HL-60 (cell line): ENCODE results near the gene ZFP69B.

Source experiments
- DNase-seq, 2 experiments: peaks; one replicate each; pipeline ENCODE4 v3.0.0-alpha.2; 2010 to 2020; ENCODE audit warnings: low read depth in 1 of 2, low spot score in 1 of 2
- H3K27ac ChIP-seq: fragments of 250-450 bp; sonication (Bioruptor Pico); replicated peaks from 2 replicates; pipeline ENCODE4 v1.5.1; 2020; ENCODE audit warnings: mild to moderate bottlenecking, moderate library complexity
- H3K27me3 ChIP-seq: fragments of 250-450 bp; sonication (Bioruptor Pico); 2 replicates; pipeline ENCODE4 v1.5.1; 2021; ENCODE audit warnings: mild to moderate bottlenecking, moderate library complexity; ENCODE audit not compliant: insufficient read depth, poor library complexity, severe bottlenecking
- H3K4me3 ChIP-seq: replicated peaks from 2 replicates; pipeline ENCODE4 v1.5.1; 2011; ENCODE audit warnings: mild to moderate bottlenecking, control low read depth, low read length; ENCODE audit not compliant: insufficient read depth
- CTCF ChIP-seq: IDR thresholded peaks from one replicate; pipeline ENCODE4 v1.5.1; 2011; ENCODE audit warnings: low read length, control low read depth, inconsistent platforms; ENCODE audit not compliant: insufficient read depth
- GABPA ChIP-seq: IDR thresholded peaks from 2 replicates; pipeline ENCODE4 v1.6.1; 2012; ENCODE audit warnings: low read depth
- POLR2AphosphoS5 ChIP-seq: IDR thresholded peaks from 2 replicates; pipeline ENCODE4 v1.6.1; 2012; ENCODE audit warnings: low read depth
- REST ChIP-seq: IDR thresholded peaks from 2 replicates; pipeline ENCODE4 v1.6.1; 2012; ENCODE audit warnings: low read depth; ENCODE audit not compliant: insufficient replicate concordance
- SPI1 ChIP-seq: IDR thresholded peaks from 2 replicates; pipeline ENCODE4 v1.6.1; 2012; ENCODE audit warnings: low read depth, mild to moderate bottlenecking, borderline replicate concordance

Gene ZFP69B

GRCh38 chr1:40475268-40475667 is 25.0 kb downstream of the ZFP69B start:
- Histone ChIP-seq H3K27me3 (no peaks in the 10 kb centered on the region), H3K4me3 (no peak overlapping the region), H3K27ac (no peak overlapping the region)
- no peak for DNase-seq
- TF ChIP-seq SPI1 (no peak), POLR2AphosphoS5 (no peak), CTCF (no peak), GABPA (no peak), REST (no peak)

DNA sequence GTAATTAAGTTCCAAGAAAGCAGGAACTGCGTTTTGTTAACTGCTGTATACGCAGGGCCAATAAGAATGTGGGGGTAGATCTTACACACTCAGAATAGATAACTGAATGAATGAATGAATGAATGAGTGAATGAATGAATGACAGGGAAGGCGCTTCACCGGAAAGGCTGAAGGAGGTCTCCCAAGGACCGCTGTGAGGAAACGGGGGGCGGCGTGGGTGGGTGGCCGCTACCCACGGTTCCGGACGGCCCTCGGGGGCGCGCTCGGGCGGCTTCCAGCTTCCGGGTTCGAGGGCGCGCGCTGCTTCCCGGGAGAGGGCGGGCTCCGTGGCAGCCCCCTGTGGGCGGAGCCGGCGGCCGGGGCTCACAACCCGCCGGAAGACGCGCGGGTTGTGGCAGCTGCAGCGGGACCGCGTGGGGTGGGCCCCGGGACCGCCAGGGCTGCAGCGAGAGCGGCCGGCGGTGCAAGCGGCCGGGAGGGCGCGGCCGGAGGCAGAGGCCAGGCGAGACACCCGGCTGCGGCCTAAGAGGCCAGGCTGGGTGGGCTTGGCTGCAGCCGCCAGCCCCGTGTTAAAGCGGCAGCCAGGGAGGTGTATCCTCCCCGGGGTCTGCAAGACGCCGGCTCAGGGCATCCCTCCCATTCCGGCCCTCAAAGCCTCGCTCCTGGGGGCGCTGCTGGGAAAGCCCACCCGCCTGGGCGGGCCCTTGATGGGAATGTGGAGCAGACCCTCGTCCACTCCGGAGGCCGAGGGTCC is 26.8 kb downstream of the ZFP69B start, which contains the start of gene ZFP69:
TSS of gene ZFP69 (plus strand) at position 367 of the 754 bp plus-strand sequence. CDS start 2,072 bp downstream, outside the sequence.
- H3K4me3 ChIP-seq: peak within 1 kb of the TSS; percentile 63
- no peaks in the 10 kb centered on the region for H3K27me3 ChIP-seq
- peak; percentile 62 to 64 for DNase-seq
- peak within 1 kb of the TSS; percentile 53 for H3K27ac ChIP-seq
- TF ChIP-seq CTCF: no peak
- no peak for TF ChIP-seq SPI1
- peak; percentile 58; the same call in 1 of the 2 replicates for TF ChIP-seq POLR2AphosphoS5
- TF ChIP-seq GABPA: no peak
- TF ChIP-seq REST: no peak

DNA sequence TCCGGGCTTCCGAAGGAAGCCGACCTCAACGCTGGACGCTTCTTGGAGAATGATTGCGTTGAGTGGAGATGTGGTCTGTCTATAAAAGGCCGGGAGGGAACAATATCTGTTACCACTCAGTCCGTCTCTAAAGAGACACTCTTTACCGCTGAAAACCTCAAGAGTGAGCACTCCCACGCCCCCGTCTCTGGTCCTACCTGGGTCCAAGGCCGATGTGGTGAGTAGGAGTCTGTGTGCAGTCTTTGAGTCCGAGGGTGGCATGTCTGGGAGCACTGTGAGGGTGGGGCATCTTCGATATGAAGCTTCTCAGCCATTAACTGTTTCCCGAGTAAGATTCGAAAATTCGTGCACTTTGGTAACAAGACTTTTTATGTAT is 27.4 kb downstream of the ZFP69B start:
- peak in 1 of 2 experiments; percentile 1 for DNase-seq
- peak overlapping the region; percentile 63 for H3K4me3 ChIP-seq
- peak overlapping the region; percentile 29; the same call in 1 of the 2 replicates for H3K27ac ChIP-seq

More for the DNA sequence above, 27.4 kb downstream of the ZFP69B start:
- TF ChIP-seq GABPA (no peak), SPI1 (no peak), REST (no peak), CTCF (no peak), POLR2AphosphoS5 (no peak)
- H3K27me3 ChIP-seq: no peaks in the 10 kb centered on the region
